HuH-7 (cell line): ENCODE data around the gene BMPR1A.
"Not testable (repeated sequence)": the region's sequence is repeated elsewhere in the genome, so short reads cannot be mapped to it uniquely, and the experiment has no call there.

Experiments
- DNase-seq: peaks from one replicate; pipeline ENCODE4 v3.0.0; 2011; ENCODE audit warnings: low spot score

Gene BMPR1A

DNA sequence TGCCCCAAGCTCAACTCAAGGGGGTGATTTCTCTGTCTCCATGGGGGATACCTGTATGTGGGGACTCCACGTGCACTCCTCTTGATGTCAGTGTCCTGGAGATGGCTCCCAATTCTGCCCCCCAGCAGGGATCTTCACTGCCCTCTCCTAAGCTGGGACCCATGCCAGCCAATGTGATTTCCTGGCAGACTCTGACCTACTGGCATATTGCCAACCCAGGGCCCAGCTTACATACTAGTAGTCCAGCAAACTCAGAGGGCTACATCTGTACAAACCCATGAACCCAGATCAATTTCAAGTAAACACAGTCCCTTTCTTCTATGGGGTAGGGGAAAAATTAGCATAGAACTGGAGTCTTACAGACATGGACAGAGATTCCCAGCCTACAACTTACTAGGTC lies 26.2 kb upstream of the BMPR1A start:
- DNase-seq, result no peak

DNA sequence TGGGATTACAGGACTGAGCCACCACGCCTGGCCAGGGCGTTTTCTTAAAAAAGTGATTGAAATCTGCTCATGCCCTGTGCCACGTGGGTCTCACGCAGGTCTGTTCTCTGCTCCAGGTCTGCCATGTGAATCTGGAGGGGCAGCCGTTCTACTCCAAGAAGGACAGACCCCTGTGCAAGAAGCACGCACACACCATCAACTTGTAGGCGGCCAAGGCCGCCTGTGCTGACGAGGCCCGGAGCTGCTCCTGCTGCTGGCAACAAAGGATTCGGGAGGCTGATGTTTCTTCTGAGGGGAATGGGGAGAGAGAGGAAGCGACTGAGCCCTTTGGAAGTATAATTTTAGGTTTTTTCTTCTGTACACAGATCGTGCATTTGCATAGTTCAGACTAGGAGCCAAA lies 23.6 kb upstream of the BMPR1A start:
- DNase-seq, result no peak

- DNase-seq, result no peak
Measured at GRCh38 chr10:86733260-86733671, 23.2 kb upstream of the BMPR1A start.

DNA sequence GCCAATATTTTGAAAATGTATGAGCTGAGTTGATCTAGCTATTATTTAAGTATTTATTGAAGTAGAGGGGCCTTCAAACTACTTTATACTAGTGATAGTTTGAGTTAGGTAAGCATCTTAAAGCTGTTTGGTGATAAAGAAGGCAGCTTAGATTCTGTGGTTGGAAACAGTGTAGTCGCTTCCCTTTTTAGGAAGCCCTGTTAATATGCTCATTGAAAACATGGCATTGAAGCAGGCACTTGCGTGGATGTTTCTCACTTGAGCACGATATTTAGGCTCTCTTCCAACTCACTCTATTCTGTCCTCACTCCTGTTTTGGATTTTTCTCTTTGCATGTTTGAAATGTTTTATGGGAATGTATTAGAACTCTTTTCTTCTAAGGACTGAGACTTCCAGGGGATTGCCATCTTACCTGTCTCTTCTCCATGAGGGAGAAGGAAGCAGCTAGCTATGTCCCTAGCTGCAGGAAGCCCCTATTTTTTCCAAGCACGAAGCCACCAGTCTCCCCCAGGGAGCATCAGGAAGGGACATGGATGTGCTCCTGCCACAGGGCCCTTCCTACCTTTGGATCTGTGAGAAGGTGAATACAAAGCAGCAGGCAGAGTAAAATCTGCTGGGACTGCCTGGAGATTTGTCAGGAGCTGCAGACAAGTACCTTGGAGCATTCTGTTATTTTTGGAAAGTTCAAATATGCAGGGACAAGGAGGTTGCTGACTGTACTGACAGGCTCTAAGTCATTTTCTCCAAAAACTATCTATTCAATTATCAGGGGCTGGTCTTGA lies 22.0 kb upstream of the BMPR1A start:
- DNase-seq, result no peak

DNA sequence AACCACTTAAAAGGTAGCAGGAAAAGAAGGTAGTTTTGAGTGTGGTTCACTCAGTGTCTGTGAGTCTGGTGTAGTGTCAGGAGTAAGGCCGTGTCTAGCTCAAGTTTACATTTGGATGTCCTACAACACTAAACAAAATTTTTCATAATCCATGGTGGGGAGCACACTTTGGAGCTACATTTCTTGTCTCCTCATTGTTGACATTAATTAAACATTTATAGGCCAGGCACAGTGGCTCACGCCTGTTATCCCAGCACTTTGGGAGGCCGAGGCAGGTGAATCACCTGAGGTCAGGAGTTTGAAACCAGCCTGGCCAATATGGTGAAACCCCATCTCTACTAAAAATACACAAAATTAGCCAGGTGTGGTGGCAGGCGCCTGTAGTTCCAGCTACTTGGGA lies 21.1 kb upstream of the BMPR1A start:
- not testable (repeated sequence) for DNase-seq

DNA sequence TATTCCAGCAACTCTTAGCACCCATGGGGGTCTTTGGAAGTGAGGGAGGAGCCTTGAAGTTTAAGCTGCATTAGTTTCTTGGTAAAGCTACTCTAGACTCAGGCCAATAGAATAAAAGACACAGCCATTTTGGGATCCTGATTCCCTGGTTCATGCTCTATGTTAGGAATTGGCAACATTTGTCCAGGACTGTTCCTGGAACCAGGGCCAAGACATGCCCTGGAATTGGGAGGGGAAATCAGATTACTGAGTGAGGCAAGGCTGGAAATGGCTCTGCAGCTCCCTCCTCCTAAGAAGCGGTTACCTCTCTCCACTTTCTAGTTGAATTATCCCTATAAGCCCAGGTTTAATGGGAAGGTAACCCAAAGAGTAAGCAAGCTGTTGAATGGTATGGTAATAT lies 14.2 kb upstream of the BMPR1A start:
- no peak for DNase-seq

- DNase-seq, result no peak
Measured at GRCh38 chr10:86744067-86744725, 12.2 kb upstream of the BMPR1A start.

GRCh38 chr10:86747796-86748581 lies 8.4 kb upstream of the BMPR1A start:
- no peak for DNase-seq

GRCh38 chr10:86749854-86750253 lies 6.6 kb upstream of the BMPR1A start:
- DNase-seq, result no peak

DNA sequence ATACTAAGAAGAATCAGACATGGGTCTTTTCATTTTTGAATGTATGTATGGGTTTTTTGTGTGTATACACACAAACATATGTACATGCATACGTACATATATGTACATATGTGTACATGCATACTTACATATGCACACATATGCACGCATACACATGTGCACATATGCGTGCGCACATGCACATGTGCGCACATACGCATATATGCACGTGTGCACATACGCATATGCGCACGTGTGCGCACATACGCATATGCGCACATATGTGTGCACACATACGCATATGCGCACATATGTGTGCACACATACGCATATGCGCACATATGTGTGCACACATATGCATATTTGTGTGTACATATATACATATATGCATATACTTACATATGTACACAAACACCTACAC lies 4.9 kb upstream of the BMPR1A start:
- DNase-seq, result no peak

DNA sequence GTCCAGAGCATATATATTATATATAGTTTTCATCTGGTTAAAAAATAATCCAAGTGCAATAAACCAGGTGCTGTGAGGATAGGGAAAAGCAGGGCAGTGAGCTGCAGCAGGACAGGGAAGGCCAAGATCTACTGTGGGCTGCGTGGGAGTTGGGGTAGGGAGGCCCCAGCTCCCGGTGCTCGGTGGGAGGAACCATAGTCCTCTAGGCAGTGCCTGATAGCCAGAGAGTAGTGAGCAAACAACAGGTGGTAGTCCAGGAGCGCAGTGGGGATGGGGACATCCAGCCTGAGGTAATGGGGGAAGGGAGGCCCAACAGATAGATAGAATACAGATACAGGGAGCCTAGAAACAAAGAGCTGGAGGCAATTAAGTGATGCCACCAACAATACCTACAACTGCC lies 4.1 kb upstream of the BMPR1A start:
- no peak for DNase-seq

DNA sequence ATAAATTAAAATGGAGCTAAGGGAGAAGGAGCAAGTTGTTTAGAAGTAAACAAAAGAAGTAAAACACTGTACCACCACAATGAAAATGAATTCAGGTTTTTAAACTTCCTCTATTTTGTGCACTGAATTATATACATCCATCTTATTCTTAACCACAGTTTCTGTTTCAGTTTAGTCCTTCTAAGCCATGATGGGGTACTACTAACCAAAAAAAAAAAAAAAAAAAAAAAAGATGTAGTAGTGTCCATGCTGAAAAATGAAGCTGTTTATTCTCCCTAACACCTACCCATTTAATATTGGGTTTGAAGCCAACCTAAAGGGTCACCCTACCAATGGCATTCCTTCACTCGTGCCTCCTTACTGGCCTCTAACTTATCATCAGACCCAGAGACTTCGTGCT lies 3.4 kb upstream of the BMPR1A start:
- no peak for DNase-seq

GRCh38 chr10:86753638-86754434 lies 2.6 kb upstream of the BMPR1A start:
- DNase-seq, result no peak

DNA sequence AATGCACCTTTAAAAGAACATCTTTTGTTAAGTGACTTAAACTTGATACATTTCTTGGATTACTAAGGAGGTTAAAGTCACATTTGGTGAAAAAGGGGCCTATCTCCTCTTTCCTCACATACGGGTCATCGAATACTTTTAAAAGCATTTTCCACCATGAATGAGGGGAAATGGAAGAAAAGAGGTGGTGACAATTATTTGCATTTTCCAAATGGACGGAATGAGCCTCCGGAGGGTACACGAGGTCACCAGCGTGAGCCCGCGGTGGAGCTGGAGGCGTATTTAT lies 1.0 kb upstream of the BMPR1A start:
- peak; percentile 62 for DNase-seq

GRCh38 chr10:86755740-86756510 lies 494 bp upstream of the BMPR1A start:
- DNase-seq, result peak; percentile 77

- DNase-seq, result peak; percentile 15
Measured at GRCh38 chr10:86757113-86757972, 924 bp downstream of the BMPR1A start.

- peak; percentile 29 for DNase-seq
Measured at GRCh38 chr10:86758189-86759072, 2.0 kb downstream of the BMPR1A start.

GRCh38 chr10:86759073-86759672 lies 2.8 kb downstream of the BMPR1A start:
- DNase-seq, result no peak

- no peak for DNase-seq
Measured at GRCh38 chr10:86763404-86763803, 7.0 kb downstream of the BMPR1A start.
